Endometrium (tissue), 2 donors: ENCODE measurements around the gene FAM120A.
"Not testable (repeated sequence)": the region's sequence is repeated elsewhere in the genome, so short reads cannot be mapped to it uniquely, and the experiment has no call there.

Source experiments
- FAIRE-seq: peaks from 2 replicates; lab custom pipeline; 2012; peaks lifted over from hg19 to GRCh38; lab: Jason Lieb, UNC
- donor health status: control.
- donor health status: control.

FAM120A gene, protein sequence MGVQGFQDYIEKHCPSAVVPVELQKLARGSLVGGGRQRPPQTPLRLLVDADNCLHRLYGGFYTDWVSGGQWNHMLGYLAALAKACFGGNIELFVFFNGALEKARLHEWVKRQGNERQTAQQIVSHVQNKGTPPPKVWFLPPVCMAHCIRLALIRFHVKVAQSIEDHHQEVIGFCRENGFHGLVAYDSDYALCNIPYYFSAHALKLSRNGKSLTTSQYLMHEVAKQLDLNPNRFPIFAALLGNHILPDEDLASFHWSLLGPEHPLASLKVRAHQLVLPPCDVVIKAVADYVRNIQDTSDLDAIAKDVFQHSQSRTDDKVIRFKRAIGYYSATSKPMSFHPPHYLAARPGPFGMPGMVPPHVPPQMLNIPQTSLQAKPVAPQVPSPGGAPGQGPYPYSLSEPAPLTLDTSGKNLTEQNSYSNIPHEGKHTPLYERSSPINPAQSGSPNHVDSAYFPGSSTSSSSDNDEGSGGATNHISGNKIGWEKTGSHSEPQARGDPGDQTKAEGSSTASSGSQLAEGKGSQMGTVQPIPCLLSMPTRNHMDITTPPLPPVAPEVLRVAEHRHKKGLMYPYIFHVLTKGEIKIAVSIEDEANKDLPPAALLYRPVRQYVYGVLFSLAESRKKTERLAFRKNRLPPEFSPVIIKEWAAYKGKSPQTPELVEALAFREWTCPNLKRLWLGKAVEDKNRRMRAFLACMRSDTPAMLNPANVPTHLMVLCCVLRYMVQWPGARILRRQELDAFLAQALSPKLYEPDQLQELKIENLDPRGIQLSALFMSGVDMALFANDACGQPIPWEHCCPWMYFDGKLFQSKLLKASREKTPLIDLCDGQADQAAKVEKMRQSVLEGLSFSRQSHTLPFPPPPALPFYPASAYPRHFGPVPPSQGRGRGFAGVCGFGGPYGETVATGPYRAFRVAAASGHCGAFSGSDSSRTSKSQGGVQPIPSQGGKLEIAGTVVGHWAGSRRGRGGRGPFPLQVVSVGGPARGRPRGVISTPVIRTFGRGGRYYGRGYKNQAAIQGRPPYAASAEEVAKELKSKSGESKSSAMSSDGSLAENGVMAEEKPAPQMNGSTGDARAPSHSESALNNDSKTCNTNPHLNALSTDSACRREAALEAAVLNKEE

DNA sequence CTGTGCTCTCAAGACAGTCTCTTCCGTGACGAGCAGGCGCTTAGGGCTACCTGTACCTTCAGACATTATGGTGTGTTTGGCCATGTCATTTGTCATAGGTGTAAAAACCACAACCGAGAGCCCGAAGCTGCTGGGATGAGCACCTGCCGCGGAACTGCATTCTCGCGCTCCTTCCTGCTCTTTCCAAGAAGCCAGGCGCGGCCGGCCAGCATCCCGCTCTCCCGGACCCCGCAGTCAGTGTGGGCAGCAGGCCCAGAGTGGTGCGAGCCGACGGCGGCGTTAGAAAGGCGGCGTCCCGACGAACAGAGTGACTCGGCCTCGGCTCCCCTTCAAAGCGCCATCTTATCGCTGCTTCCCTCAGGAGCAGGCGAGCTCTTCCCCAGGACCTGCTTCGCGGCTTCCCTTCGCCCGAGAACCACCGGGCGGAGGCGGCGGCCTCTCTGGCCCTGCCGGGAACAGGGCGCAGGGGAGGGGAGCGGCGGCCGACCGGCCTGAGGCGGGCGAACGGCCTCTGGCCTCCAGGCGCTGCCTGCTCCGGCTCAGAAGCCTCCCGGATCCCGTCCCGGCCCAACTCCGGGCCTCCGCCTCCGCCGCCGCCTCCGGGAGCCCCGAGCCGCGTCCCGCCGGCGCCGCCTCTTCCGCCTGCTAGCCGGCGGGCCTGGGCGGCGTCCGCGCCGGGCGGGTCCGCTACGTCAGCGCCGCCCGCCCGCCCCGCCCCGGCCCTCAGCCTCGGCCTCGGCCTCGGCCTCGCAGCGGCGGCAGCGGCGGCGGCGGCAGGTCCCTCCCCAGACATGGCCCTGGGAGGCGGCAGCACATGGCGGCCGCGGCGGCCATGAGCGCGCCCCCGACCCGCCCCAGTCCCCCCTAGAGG lies at the start of gene FAM120A:
Gene FAM120A (plus strand): TSS at position 741 of the 871 bp plus-strand sequence. CDS start 231 bp downstream, outside the sequence.
- FAIRE-seq = no peak

DNA sequence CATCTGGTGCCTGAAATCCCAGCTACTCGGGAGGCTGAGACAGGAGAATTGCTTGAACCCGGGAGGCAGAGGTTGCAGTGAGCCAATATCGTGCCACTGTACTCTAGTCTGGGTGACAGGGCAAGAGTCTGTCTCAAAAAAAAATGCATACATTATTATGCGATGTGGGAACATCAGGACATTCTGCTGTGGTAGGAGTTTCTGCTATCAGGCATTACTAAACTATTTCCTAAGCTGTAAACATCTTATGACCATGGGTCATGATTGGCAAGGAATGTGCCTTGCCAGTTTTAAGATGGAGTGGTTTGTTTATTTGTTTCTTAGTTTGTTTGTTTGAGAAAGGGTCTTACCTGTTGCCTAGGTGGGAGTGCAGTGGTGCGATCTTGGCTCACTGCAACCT lies 45.1 kb upstream of the FAM120A start:
- no peak for FAIRE-seq

DNA sequence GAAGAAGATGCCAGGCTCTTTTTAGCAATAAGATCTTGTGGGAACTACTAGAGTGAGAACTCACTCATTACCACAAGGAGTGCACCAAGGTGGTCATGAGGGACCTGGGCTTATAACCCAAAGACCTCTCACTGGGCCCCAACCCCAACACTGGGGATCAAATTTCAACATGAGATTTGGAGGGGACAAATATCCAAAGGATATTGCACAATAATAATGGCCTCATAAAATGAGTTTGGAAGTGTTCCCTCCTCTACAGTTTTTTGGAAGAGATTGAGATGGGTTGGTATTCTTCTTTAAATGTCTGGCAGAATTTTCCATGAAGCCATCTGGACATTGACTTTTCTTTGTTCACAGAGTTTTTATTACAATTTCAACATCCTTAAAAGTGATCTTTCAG lies 38.0 kb upstream of the FAM120A start:
- FAIRE-seq = no peak

DNA sequence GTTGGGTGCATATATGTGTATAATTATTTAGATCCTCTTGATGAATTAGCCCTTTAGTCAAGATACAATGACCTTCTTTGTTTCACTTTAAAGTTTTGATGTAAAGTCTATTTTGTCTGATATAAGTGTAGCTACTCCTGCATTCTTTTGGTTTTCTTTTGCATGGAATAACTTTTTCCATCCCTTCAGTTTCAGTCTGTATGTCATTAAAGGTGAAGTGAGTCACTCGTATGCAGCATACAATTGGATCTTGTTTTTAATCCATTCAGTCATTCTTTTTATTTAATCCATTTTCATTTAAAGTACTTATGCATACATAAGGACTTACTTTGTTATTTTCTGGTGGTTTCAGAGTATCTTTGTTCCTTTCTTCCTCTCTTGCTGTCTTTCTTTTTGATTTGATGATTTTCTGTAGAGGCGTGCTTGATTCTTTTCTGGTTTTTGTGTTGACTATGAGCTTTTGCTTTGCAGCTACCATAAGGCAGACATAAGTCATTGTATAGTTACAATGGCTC lies 36.3 kb upstream of the FAM120A start:
- no peak for FAIRE-seq

DNA sequence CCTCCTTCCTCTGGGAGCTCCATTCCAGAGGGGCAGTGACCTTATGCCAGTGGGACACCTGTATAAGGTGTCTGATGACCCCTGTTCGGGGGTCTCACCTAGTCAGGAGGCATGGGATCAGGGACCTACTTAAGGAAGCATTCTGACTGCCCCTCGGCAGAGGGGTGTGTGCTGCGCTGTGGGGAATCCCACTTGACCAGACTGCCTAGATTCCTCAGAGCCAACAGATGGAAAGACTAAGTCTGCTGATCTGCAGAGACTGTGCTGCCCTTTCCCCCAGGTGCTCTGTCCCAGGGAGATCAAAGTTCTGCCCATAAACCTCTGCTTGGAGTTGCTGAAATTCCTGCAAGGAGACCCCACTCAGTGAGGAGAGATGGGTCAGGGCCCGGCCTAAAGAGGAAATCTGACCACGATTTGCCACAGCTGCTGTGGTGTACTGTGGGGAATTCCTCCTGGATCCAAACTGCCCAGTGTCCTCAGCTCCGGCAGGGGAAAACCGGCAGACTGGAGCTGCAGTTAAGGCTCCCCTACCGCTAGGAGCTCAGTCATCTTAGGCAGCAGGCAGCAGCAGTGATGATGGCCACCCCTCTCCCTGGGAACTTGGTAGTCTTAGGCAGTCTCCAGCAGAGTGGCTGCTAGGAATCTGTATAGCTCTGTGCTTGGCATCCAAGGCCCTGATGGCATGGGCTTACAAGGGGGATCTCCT lies 34.8 kb upstream of the FAM120A start:
- FAIRE-seq = no peak

DNA sequence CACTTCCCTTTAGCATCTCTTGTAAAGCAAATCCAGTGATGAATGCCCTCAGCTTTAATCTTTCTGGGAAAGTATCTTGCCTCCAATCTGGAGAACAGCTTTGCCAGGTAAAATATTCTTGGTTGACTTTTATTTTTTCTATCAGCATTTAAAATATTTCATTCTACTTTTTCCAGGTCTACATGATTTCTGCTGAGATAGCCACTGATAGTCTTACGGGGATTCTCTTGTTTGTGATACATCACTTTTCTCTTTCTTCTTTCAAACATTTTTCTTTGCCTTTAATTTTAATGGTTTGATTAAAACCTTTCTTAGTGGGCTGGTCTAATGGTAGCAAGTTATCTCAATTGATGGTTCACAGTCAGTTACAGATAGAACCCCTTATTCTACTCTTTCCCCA lies 33.9 kb upstream of the FAM120A start:
- no peak for FAIRE-seq

DNA sequence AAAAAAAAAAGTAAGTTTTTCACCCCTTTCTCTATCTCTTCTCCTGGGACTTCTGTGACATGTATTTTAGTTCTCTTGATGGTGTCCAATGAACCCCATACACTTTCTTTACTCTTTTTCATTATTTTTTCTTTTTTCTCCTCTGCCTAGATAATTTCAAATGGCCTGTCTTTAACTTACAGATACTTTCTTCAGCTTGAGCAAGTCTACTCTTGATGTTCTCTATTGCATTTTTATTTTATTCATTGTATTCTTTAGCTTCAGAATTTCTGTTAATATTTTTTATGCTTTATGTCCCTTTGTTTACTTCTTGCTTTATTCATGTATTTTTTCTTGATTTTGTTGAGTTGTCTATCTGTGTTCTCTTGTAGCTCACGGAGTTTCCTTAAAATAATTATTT lies 32.5 kb upstream of the FAM120A start:
- no peak for FAIRE-seq

DNA sequence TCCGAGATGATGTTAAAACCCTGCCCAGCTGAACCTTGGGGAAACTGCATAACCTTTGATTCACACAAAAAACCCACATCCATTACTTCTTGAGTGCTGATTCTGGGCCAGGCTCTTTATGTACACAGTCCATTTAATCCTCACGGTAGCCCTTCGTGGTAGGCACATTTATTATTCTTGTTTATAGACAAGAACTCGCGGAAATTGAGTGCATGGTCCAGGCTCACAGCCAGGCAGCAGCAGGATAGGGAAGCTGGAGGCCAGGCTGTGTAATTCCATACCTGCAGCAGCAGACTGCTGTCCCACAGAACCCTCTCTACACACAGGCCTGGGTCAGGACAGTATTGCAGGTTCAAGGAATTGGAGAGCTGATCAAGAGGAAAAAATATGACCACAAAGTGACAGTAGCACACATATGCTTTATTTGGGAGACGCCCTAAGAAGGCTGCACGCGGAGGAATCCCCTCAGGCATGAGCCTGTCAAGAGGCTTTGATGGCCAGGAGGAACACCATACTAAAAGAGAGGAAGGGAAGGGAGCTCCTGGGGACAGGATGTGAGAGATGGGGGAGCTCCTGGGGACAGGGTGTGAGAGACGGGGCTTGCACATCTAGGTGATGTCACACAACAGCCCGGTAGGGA lies 28.4 kb upstream of the FAM120A start:
- FAIRE-seq = no peak

DNA sequence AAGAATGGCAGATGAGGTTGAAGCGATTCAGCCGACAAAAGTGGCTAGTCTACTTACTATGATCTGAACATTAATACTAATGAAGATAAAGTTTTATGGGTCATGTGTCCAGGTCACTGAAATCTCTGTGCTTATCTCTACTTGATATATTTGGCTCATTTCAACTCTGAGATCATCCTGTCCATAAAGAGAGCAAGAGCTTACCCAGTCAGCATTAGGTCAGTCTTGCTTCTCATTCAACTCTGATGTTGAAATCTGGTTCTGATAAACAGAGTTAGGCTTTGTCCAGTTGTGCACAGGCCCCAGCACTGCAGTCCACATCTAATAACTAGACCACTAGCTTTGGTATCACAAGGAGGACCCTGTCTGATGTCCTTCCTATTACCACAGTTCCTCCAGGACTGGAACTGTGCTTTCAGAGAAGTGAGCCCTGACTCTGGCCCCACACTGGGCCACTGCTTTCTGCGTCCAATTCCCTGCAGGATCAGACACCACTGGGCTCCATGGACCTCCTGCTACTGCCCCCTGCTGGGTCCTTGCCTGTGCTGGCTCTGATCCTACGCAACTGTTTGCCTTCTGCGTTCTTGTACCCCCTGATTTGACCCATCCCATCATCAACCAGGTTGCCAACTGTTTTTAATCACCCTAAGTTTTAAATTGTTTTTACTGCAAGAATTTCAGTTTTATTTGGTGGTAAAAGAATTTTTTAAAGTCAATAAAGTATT lies 23.7 kb upstream of the FAM120A start:
- FAIRE-seq = no peak

DNA sequence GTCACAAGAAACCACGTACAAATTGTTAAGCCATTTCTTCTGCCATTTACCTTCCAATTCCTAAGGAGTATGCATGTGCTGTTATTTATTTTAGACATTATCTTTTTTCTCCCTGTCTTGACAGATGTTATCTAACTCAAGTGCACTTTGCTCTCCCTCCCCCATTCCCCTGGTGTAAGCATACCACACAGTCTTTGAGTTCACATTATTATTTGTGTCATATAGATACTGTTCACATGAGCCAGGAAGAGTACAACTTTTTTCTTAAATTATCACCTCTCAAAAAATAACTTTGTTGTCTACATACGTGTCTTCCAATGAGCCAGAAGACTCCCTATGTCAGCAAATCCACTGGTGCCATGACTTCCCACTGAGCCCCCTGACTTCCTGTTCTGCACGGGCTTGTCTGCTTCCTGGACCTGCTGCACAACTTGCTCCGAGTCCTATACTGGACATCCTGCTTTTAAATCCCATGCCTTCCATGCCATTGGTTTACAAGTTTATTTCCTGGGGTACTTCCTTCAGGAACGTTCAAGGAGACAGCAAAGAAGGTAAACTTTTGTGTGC lies 19.9 kb upstream of the FAM120A start:
- FAIRE-seq = no peak

DNA sequence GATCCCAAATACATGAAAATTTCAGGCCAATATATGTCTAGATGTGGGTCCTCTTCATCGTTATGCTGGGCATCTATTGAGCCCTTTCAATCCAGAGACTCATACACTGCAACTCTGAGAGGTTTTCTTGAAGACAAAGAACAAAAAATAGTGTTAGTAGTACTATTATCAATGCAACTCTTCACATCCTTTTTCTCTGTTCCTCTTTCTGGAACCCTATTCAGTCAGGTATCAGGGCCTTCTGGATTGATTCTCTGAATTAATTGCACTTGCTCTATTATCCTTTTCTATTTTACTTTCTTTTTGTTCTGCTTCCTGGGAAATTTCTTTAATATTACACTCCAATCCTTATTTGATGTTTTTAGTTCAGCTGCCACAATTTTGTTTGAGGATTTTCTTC lies 18.5 kb upstream of the FAM120A start:
- no peak for FAIRE-seq

DNA sequence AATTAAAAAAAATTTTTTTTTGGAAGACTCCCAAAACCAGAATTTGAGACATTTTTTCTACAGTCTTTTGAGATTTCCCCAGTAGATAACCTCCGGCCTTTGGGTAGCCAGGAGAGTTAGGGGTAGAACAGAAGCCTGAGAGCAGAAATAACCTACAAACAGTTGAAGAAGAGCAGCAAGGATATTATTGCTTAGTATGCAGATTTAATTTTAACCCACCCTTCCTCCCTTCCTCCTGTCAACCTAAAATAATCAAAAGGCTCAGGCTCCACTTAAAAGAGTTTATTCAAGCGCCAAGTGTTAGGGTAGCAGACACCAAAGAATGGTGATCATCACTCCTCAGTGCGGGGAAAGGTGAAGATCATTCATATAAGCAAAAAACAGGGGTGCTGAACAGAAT lies 17.4 kb upstream of the FAM120A start:
- FAIRE-seq = no peak

DNA sequence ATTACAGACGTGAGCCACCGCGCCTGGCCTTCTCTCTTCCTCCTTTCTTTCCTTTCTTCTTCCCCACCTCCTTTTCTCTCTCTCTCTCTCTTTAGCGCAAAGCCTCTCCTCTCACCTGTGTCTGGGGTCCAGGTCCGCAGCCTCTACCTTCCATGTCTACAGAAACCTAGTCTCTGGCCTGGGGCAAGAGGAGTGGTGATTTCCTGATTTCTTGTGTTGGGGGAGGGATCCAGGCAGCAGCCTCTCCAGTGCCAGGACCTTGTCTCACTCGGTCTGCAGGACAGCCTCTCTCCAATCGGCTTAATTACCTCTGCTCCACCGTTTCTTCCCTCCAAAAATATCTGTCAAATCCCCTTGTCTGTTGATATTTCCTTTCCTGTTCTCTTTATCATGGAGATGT lies 16.1 kb upstream of the FAM120A start:
- no peak for FAIRE-seq

DNA sequence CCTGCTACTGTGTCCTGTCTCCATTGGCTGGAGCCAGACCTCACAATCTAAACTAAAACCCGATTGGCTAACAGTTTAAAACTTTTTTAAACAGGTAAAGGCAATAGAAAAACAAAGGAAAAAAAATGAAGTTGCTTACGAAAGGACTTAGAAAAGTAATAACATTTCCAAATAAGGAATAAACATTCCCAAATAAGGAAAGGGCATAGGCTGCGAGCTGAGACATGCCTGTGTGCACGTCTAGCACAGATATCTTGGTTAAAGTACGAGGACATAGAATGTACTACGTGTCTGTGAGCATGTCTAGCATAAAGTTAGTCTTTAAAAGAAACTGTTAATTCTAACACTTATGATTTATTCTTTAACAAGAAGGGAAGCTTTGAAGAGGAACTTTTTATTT lies 15.3 kb upstream of the FAM120A start:
- FAIRE-seq = no peak

DNA sequence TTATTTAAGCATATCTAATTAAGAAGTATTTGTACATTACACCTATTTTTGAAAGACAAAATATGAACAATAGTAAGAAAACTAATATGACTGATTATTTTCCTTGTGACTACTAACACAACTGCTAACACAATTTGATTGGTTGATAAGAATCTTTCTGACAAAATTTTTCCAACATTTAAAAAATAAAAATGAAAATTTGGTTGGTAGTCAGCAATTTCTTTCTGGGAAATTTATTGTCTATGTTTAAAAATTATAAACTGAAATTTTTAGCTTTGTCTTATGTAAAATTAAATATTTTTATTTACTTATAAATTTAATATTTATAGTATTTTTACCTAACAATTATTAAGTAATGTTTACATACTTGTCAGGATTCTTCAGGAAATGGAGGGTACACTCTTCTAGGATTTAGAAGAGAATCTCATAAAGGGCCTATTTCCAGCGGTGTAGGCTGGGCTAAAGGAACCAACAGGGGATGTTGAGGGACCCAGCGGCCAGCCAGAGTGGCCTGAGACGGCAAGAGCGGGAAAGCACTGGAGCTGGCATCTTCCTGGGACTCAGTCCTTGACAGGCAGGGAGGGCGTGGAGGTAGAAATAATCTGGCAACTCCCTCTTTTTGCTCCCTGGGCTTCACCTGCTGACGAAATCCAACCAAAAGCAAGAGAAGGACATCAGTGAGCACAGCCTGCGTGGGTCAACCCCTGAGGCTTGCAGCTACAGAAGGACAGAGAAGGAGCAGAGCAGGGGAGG lies 14.7 kb upstream of the FAM120A start:
- peak; percentile 81 for FAIRE-seq

DNA sequence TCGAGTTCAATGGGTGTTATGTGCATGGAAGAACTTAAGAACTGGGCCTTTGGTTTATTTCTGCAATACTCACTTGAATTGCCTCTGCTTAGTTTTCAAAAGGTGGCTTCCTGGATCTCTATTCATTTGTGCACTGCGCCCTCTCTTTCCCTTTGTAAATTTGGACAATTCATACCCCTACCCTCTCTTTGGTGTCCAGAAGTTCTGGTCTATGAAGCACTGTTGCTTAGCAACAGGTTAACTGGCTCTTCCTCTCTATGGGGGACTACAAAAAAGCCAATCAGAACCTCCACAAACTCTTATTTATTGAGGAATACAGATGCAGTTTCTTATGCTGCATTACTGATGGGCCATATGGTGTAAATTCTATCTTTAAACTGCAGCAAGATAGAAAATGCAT lies 13.5 kb upstream of the FAM120A start:
- no peak for FAIRE-seq

DNA sequence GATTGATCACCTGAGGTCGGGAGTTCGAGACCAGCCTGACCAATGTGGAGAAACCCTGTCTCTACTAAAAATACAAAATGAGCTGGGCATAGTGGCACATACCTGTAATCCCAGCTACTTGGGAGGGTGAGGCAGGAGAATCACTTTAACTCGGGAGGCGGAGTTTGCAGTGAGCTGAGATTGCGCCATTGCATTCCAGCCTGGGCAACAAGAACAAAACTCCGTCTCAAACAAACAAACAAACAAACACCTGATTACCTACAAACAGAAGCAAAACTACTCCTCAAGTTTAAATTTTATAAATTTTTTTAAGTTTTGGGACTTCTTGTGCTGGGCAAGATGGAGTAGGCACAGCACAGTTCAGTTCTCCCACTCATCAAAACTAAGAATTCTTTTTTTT lies 12.2 kb upstream of the FAM120A start:
- not testable (repeated sequence) for FAIRE-seq

DNA sequence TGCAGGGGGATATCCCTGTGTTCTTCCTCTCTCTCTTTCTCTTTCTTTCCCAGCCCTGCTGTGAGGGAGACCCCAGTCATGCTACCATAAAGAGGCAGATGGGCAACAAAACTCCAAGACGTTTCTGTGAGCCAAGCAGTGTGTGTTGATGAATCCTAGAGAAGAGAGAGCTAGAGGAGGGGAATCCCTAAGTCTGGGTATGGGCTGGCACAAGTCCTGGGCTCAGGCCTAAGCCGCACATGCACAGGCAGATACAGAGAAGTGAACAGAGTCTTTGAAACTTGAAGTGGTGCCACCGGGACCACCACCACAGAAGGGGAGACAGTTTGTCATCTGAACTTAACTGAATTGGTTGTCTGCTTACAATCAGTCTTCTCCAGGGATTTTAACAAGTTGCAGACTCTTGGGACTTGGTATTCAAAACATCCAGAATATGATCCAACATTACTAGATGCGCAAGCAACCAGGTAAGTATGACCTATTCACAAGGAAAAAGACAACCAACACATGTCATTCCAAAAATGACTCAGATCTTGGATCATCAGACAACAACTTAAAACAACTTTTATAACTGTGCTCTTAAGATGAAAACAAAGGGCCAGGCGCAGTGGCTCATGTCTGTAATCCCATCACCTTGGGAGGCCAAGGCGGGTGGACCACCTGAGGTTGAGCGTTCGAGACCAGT lies 10.4 kb upstream of the FAM120A start:
- no peak for FAIRE-seq
